ENCODE measurements around the gene CAMK4. TPM values are rescaled to one million over a fixed set of nuclear protein-coding genes. Genes with fewer than 3 reads are reported as not detected.

CAMK4 gene
- total and polyA plus RNA-seq, 4 donors = 15.8 to 49.1 (median 25.0) TPM

DNA sequence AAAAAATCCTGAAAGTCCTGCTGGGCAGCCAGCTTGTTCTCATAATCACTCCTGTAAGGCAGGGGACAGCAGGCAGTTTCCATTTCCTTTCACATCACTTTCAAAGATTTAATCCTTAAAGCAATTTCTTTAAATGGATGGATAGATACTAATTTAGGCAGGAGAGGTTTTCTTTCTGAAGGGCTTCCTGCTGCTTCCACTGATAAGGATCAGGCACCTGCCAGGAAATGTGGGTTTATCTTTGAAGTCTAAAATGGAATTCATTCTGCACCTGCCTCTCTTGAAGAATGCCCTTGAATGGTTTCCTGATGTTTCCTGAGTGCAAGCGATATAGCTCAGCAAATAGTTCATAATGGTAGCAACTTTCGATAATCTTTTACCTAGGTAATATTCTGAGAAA, 223.6 kb downstream of the CAMK4 start:
- Histone ChIP-seq H3K27ac (ENCODE audit: low read depth, low read length) (no peak overlapping the region), H3K4me1 (ENCODE audit: control insufficient read depth, insufficient read depth, low read length) (no peaks in the 10 kb centered on the region), H3K4me3 (ENCODE audit: low read depth, low read length) (no peak overlapping the region), H3K27me3 (ENCODE audit: control insufficient read depth, insufficient read depth, low read length) (no peaks in the 10 kb centered on the region), H3K9me3 (ENCODE audit: control insufficient read depth, insufficient read depth, low read length) (no peaks in the 10 kb centered on the region), H3K36me3 (ENCODE audit: control insufficient read depth, insufficient read depth, low read length) (no peaks in the 10 kb centered on the region)
- WGBS (ENCODE audit: insufficient coverage) = no CpG with 5 or more reads among the region's 2 CpGs
- peak in 2 of 6 donors; percentile 14 to 74 for DNase-seq (ENCODE audit: low read depth in 4 of 6, low spot score in 6 of 6)

DNA sequence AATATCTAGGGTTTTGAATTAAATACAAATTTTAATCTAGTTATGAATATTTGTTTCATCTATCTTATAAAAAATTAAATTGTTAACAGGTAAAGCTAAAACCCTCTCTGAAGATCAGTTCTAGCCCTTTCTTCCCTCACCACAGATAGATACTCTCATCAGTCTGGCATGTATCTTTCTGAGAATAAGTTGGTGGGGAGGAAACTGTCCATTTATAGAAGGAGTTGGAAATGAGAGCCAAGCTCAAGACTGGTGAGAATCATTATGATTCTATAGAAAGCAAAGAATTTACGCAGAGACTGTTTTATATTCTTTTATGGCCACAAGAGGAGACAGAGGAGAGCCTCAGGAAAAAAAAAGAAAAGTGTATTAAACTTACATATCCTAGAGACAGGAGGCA, 229.1 kb downstream of the CAMK4 start:
- Histone ChIP-seq H3K27ac (ENCODE audit: low read depth, low read length) (no peak overlapping the region), H3K4me1 (ENCODE audit: control insufficient read depth, insufficient read depth, low read length) (no peaks in the 10 kb centered on the region), H3K36me3 (ENCODE audit: control insufficient read depth, insufficient read depth, low read length) (no peaks in the 10 kb centered on the region), H3K9me3 (ENCODE audit: control insufficient read depth, insufficient read depth, low read length) (no peaks in the 10 kb centered on the region), H3K27me3 (ENCODE audit: control insufficient read depth, insufficient read depth, low read length) (no peaks in the 10 kb centered on the region), H3K4me3 (ENCODE audit: low read depth, low read length) (no peak overlapping the region)
- whole genome bisulfite sequencing (ENCODE audit: insufficient coverage) = no CpG with 5 or more reads among the region's 1 CpG
- peak in 1 of 6 donors; percentile 40 for DNase-seq (ENCODE audit: low read depth in 4 of 6, low spot score in 6 of 6)

DNA sequence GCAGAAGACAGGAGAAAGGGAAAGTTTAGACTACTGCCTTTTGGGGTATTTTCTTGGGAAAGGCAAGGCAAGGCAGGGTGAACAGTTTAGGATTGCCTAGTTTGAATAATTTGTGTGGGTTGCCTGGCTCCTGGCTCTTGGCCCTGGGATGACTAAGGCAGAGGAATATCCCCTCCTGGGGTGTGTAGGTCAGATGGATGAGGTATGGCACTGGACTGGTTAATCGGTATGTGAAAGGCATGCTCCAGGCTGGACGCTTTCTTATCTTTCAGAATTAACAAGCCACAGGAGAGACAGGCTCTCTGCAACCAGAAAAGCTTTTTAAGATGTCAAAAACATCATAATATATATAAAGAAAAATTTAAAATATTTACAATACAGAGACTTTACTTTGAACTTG, 229.6 kb downstream of the CAMK4 start:
- no CpG with 5 or more reads among the region's 2 CpGs for WGBS (ENCODE audit: insufficient coverage)
- no peaks in the 10 kb centered on the region for H3K27me3 ChIP-seq (ENCODE audit: control insufficient read depth, insufficient read depth, low read length)
- no peak overlapping the region for H3K4me3 ChIP-seq (ENCODE audit: low read depth, low read length)
- no peak overlapping the region for H3K27ac ChIP-seq (ENCODE audit: low read depth, low read length)
- no peaks in the 10 kb centered on the region for H3K9me3 ChIP-seq (ENCODE audit: control insufficient read depth, insufficient read depth, low read length)
- H3K36me3 ChIP-seq (ENCODE audit: control insufficient read depth, insufficient read depth, low read length) = no peaks in the 10 kb centered on the region
- no peaks in the 10 kb centered on the region for H3K4me1 ChIP-seq (ENCODE audit: control insufficient read depth, insufficient read depth, low read length)
- peak in 1 of 6 donors; percentile 20 for DNase-seq (ENCODE audit: low read depth in 4 of 6, low spot score in 6 of 6)

DNA sequence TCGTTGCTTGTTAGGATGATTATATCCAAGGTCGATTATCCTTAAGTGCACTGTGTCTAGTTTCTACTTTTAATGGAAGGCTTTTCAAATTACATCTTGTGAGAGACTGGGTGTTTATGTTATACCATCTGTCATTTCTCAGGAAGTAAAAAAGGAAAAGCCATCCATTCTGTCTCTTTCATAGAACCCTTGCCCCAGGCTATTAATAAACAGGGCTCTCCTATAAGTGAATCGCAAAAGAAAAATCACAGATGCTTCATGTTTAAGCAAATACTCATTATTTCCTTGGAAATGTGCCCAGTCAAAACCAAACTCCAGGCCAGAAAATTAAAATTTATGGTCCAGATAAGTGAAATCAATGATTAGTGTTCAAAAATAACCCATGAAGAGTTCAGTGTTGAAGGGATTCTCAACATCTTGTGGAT, 230.0 kb downstream of the CAMK4 start:
- Histone ChIP-seq H3K36me3 (ENCODE audit: control insufficient read depth, insufficient read depth, low read length) (no peaks in the 10 kb centered on the region), H3K4me3 (ENCODE audit: low read depth, low read length) (no peak overlapping the region), H3K27ac (ENCODE audit: low read depth, low read length) (no peak overlapping the region), H3K4me1 (ENCODE audit: control insufficient read depth, insufficient read depth, low read length) (no peaks in the 10 kb centered on the region), H3K9me3 (ENCODE audit: control insufficient read depth, insufficient read depth, low read length) (no peaks in the 10 kb centered on the region), H3K27me3 (ENCODE audit: control insufficient read depth, insufficient read depth, low read length) (no peaks in the 10 kb centered on the region)
- DNase-seq (ENCODE audit: low read depth in 4 of 6, low spot score in 6 of 6) = peak in 2 of 6 donors; percentile 77 to 83
- WGBS (ENCODE audit: insufficient coverage) = no CpG with 5 or more reads among the region's 3 CpGs

DNA sequence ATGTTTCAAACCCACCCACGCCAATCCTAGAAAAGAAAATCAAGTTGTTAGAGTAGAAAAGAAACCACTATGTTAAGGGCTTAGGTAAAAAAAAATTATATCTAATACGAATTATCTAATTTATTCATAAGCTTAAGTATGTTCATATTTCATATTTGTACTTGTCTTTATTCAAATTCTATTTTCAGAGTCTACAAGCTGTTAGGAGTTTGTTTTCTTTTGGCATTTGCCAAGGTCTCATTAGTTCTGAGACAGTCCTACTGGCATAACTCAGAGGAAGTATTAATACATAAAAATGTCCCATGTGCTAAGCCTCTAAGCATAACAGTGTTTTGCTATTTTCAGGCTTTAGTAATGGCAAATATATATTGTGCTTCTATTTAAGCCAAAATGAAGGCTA, 230.6 kb downstream of the CAMK4 start:
- H3K4me3 ChIP-seq (ENCODE audit: low read depth, low read length) = no peak overlapping the region
- H3K27ac ChIP-seq (ENCODE audit: low read depth, low read length) = no peak overlapping the region

DNA sequence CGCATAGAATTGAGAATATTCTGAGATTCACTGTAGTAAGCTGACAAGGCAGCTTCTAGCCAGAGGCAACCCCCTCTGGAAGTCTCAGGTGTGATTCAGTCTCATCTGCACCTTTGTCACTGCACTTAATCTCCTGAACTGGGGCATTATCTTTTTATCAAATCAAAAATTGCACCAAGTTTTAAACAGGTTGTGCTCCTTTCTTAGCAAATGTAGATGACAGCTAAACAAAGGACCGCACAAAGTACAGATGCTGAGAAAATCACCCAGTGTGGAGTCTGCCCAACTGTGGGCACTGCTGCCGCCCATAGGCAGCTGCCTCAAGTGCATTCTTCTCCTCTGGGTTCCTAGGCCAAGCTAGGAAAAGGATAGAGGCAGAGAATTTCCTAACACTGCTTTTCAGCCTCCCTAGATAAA, 237.1 kb downstream of the CAMK4 start:
- Histone ChIP-seq H3K36me3 (ENCODE audit: control insufficient read depth, insufficient read depth, low read length) (no peaks in the 10 kb centered on the region), H3K27ac (ENCODE audit: low read depth, low read length) (no peak overlapping the region), H3K27me3 (ENCODE audit: control insufficient read depth, insufficient read depth, low read length) (no peaks in the 10 kb centered on the region), H3K9me3 (ENCODE audit: control insufficient read depth, insufficient read depth, low read length) (no peaks in the 10 kb centered on the region), H3K4me3 (ENCODE audit: low read depth, low read length) (no peak overlapping the region), H3K4me1 (ENCODE audit: control insufficient read depth, insufficient read depth, low read length) (no peaks in the 10 kb centered on the region)
- DNase-seq (ENCODE audit: low read depth in 4 of 6, low spot score in 6 of 6) = peak in 5 of 6 donors; percentile 23 to 88 (median 28)
- WGBS (ENCODE audit: insufficient coverage) = 29% methylated on average over 3 of the region's 3 CpGs

More for the DNA sequence above, 230.6 kb downstream of the CAMK4 start:
- no CpG with 5 or more reads among the region's 2 CpGs for WGBS (ENCODE audit: insufficient coverage)
- Histone ChIP-seq H3K4me1 (ENCODE audit: control insufficient read depth, insufficient read depth, low read length) (no peaks in the 10 kb centered on the region), H3K36me3 (ENCODE audit: control insufficient read depth, insufficient read depth, low read length) (no peaks in the 10 kb centered on the region), H3K27me3 (ENCODE audit: control insufficient read depth, insufficient read depth, low read length) (no peaks in the 10 kb centered on the region), H3K9me3 (ENCODE audit: control insufficient read depth, insufficient read depth, low read length) (no peaks in the 10 kb centered on the region)
- peak in 1 of 6 donors; percentile 43 for DNase-seq (ENCODE audit: low read depth in 4 of 6, low spot score in 6 of 6)

DNA sequence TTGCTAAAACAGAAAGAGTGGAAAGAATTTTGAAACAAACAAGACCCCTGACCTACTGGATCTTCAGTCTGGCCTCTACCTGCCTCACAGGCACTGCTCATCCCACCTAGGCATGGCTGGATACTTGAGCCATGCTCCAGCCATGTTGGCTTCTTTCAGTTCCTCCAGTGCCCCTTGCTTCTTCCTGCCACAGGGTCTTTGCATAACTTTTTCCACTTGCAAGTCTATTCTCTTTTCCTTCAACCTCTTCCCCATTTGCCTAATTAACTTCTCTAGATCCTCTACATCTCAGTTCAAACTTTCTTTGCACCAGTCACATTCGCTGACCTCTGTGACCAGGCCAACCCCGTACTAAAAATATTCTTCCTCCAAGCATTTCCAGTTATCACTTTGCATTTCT, 237.8 kb downstream of the CAMK4 start:
- no peaks in the 10 kb centered on the region for H3K27me3 ChIP-seq (ENCODE audit: control insufficient read depth, insufficient read depth, low read length)
- H3K4me3 ChIP-seq (ENCODE audit: low read depth, low read length) = no peak overlapping the region
- H3K27ac ChIP-seq (ENCODE audit: low read depth, low read length) = no peak overlapping the region
- no peak for DNase-seq (ENCODE audit: low read depth in 4 of 6, low spot score in 6 of 6)
- WGBS (ENCODE audit: insufficient coverage) = 89% methylated on average over 2 of the region's 2 CpGs
- H3K36me3 ChIP-seq (ENCODE audit: control insufficient read depth, insufficient read depth, low read length) = no peaks in the 10 kb centered on the region
- no peaks in the 10 kb centered on the region for H3K4me1 ChIP-seq (ENCODE audit: control insufficient read depth, insufficient read depth, low read length)
- H3K9me3 ChIP-seq (ENCODE audit: control insufficient read depth, insufficient read depth, low read length) = no peaks in the 10 kb centered on the region

DNA sequence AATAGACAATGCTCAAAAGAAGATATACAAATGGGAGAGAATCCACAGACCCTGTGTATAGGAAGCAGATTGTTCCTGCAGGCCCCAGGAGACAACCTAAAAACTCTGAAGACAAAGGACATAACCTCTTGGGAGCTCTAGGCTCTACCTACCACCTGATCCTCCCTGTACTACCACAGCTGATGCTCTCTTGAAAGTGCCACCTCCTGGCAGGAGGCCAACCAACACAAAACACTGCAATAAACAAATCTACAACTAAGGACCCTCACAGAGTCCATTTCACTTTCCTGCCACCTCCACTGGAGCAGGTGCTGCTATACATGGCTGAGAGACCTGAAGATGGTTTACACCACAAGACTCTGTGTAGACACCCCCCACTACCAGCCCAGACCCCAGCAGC, 239.1 kb downstream of the CAMK4 start:
- DNase-seq (ENCODE audit: low read depth in 4 of 6, low spot score in 6 of 6) = peak in 1 of 6 donors; percentile 41
- H3K9me3 ChIP-seq (ENCODE audit: control insufficient read depth, insufficient read depth, low read length) = no peaks in the 10 kb centered on the region
- no peaks in the 10 kb centered on the region for H3K27me3 ChIP-seq (ENCODE audit: control insufficient read depth, insufficient read depth, low read length)
- H3K4me1 ChIP-seq (ENCODE audit: control insufficient read depth, insufficient read depth, low read length) = no peaks in the 10 kb centered on the region
- no peak overlapping the region for H3K27ac ChIP-seq (ENCODE audit: low read depth, low read length)
- no peaks in the 10 kb centered on the region for H3K36me3 ChIP-seq (ENCODE audit: control insufficient read depth, insufficient read depth, low read length)
- no peak overlapping the region for H3K4me3 ChIP-seq (ENCODE audit: low read depth, low read length)

DNA sequence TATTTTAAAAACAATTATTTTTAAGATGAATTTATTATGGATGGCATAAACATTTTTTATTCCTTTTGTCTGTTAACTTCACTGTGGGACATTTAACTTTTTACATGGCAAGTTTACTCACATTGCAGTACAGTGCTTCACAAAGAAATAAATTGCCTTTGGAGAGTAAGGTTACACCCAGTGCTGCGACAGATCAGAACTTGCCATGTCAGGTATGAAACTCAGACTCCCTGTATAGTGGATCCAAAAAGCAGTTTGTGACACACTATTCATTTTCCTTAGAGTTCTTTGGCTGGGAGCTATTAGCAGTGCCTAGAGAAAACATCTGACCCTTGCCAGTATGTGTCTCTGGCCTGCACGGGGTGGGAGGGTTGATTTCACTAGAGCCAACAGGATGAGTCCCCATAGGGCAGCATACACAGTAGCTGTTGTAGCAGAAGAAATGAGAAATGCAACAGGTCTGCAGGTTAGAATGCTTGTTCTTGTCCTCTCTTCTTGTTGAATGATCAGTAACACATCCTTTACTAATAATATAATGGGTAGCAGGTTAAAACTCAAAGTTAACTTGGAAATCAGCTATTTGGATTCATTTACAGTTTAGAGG, 245.2 kb downstream of the CAMK4 start:
- Histone ChIP-seq H3K4me3 (ENCODE audit: low read depth, low read length) (no peak overlapping the region), H3K4me1 (ENCODE audit: control insufficient read depth, insufficient read depth, low read length) (no peaks in the 10 kb centered on the region), H3K27me3 (ENCODE audit: control insufficient read depth, insufficient read depth, low read length) (no peaks in the 10 kb centered on the region), H3K36me3 (ENCODE audit: control insufficient read depth, insufficient read depth, low read length) (no peaks in the 10 kb centered on the region), H3K9me3 (ENCODE audit: control insufficient read depth, insufficient read depth, low read length) (no peaks in the 10 kb centered on the region), H3K27ac (ENCODE audit: low read depth, low read length) (no peak overlapping the region)
- DNase-seq (ENCODE audit: low read depth in 4 of 6, low spot score in 6 of 6) = no peak
- 100% methylated on average over 1 of the region's 2 CpGs for WGBS (ENCODE audit: insufficient coverage)

DNA sequence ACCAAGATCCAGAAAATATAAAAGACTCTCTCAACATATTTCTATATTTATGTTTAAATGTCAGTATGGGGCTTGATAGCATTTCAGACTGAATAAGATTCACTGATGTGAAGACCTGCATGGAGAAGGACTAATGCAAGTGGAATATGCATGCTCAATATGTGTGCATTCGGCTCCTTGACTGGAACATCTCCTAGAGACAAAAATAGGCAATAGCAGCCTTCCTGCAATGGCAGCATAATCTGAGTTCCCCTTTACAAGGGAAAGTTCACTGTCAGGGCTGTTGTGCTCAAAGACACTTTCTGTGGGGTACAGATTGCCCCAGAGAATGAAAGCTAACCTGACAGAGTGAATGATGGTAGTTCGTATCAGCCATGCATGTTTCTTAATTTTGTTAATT, 245.7 kb downstream of the CAMK4 start:
- H3K27ac ChIP-seq (ENCODE audit: low read depth, low read length) = no peak overlapping the region
- H3K36me3 ChIP-seq (ENCODE audit: control insufficient read depth, insufficient read depth, low read length) = no peaks in the 10 kb centered on the region
- no peaks in the 10 kb centered on the region for H3K9me3 ChIP-seq (ENCODE audit: control insufficient read depth, insufficient read depth, low read length)
- no peaks in the 10 kb centered on the region for H3K4me1 ChIP-seq (ENCODE audit: control insufficient read depth, insufficient read depth, low read length)
- no CpG with 5 or more reads among the region's 2 CpGs for WGBS (ENCODE audit: insufficient coverage)
- DNase-seq (ENCODE audit: low read depth in 4 of 6, low spot score in 6 of 6) = no peak
- H3K27me3 ChIP-seq (ENCODE audit: control insufficient read depth, insufficient read depth, low read length) = no peaks in the 10 kb centered on the region
- H3K4me3 ChIP-seq (ENCODE audit: low read depth, low read length) = no peak overlapping the region

All from spinal cord (tissue), 10 donors.